GM19467 (cell line): ENCODE data around the gene DDX39A.
"Not testable (repeated sequence)": the region's sequence is repeated elsewhere in the genome, so short reads cannot be mapped to it uniquely, and the experiment has no call there.

Source experiments
- ATAC-seq: cut with Tn5 transposase; IDR thresholded peaks from one replicate; pipeline ENCODE4 v1.9.1; 2021; ENCODE audit warnings: mild to moderate bottlenecking, moderate library complexity; ENCODE audit not compliant: unreplicated experiment

Gene DDX39A

GRCh38 chr19:14391156-14391821 lies 27.9 kb downstream of the DDX39A start:
- no peak for ATAC-seq

- ATAC-seq: no peak
These were observed 28.6 kb downstream of the DDX39A start for GRCh38 chr19:14390548-14390947.

GRCh38 chr19:14385492-14385891 lies 33.6 kb downstream of the DDX39A start:
- ATAC-seq: no peak

GRCh38 chr19:14383661-14384555 lies 35.2 kb downstream of the DDX39A start:
- no peak for ATAC-seq

- ATAC-seq: no peak
These were observed 37.3 kb downstream of the DDX39A start for GRCh38 chr19:14381689-14382474.

GRCh38 chr19:14379294-14380065 lies 39.7 kb downstream of the DDX39A start:
- no peak for ATAC-seq

GRCh38 chr19:14378890-14379289 lies 40.3 kb downstream of the DDX39A start:
- ATAC-seq: no peak

- ATAC-seq: no peak
These were observed 41.2 kb downstream of the DDX39A start for GRCh38 chr19:14377883-14378328.

- no peak for ATAC-seq
These were observed 43.4 kb downstream of the DDX39A start for GRCh38 chr19:14375582-14376291.

GRCh38 chr19:14375055-14375581 lies 44.0 kb downstream of the DDX39A start:
- no peak for ATAC-seq

- not testable (repeated sequence) for ATAC-seq
These were observed 44.8 kb downstream of the DDX39A start for GRCh38 chr19:14374313-14374712.

- ATAC-seq: not testable (repeated sequence)
These were observed 46.6 kb downstream of the DDX39A start for GRCh38 chr19:14372384-14373077.

- ATAC-seq: no peak
These were observed 47.8 kb downstream of the DDX39A start for GRCh38 chr19:14371301-14371821.

- no peak for ATAC-seq
These were observed 48.2 kb downstream of the DDX39A start for GRCh38 chr19:14370940-14371280.

GRCh38 chr19:14370169-14370939 lies 48.8 kb downstream of the DDX39A start:
- no peak for ATAC-seq

GRCh38 chr19:14369399-14370168 lies 49.6 kb downstream of the DDX39A start:
- ATAC-seq: no peak

GRCh38 chr19:14368011-14368513 lies 51.1 kb downstream of the DDX39A start:
- no peak for ATAC-seq
